HG03354 (cell line): ENCODE results near the gene RPL13.

Experiments used
- ATAC-seq: cut with Tn5 transposase; IDR thresholded peaks from one replicate; pipeline ENCODE4 v1.9.1; 2021; ENCODE audit warnings: mild to moderate bottlenecking; ENCODE audit not compliant: unreplicated experiment, poor library complexity, severe bottlenecking

Gene RPL13

GRCh38 chr16:89589241-89589926, 28.9 kb downstream of the RPL13 start:
- ATAC-seq, result no peak

GRCh38 chr16:89593841-89594240, 33.4 kb downstream of the RPL13 start:
- ATAC-seq, result no peak

- no peak for ATAC-seq
These were observed 35.0 kb downstream of the RPL13 start for GRCh38 chr16:89595330-89596060.

- no peak for ATAC-seq
These were observed 35.7 kb downstream of the RPL13 start for GRCh38 chr16:89596061-89596689.

- no peak for ATAC-seq
These were observed 36.6 kb downstream of the RPL13 start for GRCh38 chr16:89596957-89597649.

GRCh38 chr16:89598199-89598598, 37.7 kb downstream of the RPL13 start:
- no peak for ATAC-seq

- no peak for ATAC-seq
These were observed 39.0 kb downstream of the RPL13 start for GRCh38 chr16:89599451-89599858.

- ATAC-seq, result no peak
These were observed 39.4 kb downstream of the RPL13 start for GRCh38 chr16:89599902-89600301.

GRCh38 chr16:89600427-89600826, 39.9 kb downstream of the RPL13 start:
- ATAC-seq, result no peak

GRCh38 chr16:89600956-89601355, 40.5 kb downstream of the RPL13 start:
- ATAC-seq, result no peak

- ATAC-seq, result no peak
These were observed 41.4 kb downstream of the RPL13 start for GRCh38 chr16:89601906-89602272.

GRCh38 chr16:89602273-89602951, 41.9 kb downstream of the RPL13 start:
- no peak for ATAC-seq

- no peak for ATAC-seq
These were observed 42.6 kb downstream of the RPL13 start for GRCh38 chr16:89602952-89603590.

- no peak for ATAC-seq
These were observed 44.3 kb downstream of the RPL13 start for GRCh38 chr16:89604764-89605163.

GRCh38 chr16:89605186-89605970, 44.9 kb downstream of the RPL13 start:
- no peak for ATAC-seq

GRCh38 chr16:89606006-89606405, 45.5 kb downstream of the RPL13 start:
- ATAC-seq, result no peak

- no peak for ATAC-seq
These were observed 47.0 kb downstream of the RPL13 start for GRCh38 chr16:89607453-89607852.

- no peak for ATAC-seq
These were observed 47.7 kb downstream of the RPL13 start for GRCh38 chr16:89607937-89608740.
